Endothelial cell of umbilical vein (primary cell): Measurements from ENCODE around the gene SH3PXD2A. TPM values are rescaled to one million over a fixed set of nuclear protein-coding genes. Genes with fewer than 3 reads are reported as not detected.

Source experiments
- BruUV-seq: library from RNA; stranded (reverse); fragments of 400-500 nt; replicated peaks from 2 replicates; lab custom pipeline; 2021; lab: Mats Ljungman, UMichigan
- CTCF ChIA-PET: fragments of 300-600, 350-600 bp; sonication (Branson Sonifier 250); formaldehyde crosslinking; loops from one replicate; lab custom pipeline; 2021; ENCODE audit warnings: antibody characterized with exemption, inconsistent platforms; lab: Charles Lee
- POLR2A ChIA-PET: fragments of 300-600, 350-600 bp; sonication (Branson Sonifier 250); formaldehyde crosslinking; loops from one replicate; lab custom pipeline; 2021; ENCODE audit warnings: antibody characterized with exemption, inconsistent platforms; lab: Charles Lee
- DNase-seq: peaks from one replicate; pipeline ENCODE4 v3.0.0-alpha.2; 2011; ENCODE audit warnings: low read depth, low spot score
- FAIRE-seq: peaks from 2 replicates; lab custom pipeline; 2011; peaks lifted over from hg19 to GRCh38; lab: Jason Lieb, UNC
- H2AFZ ChIP-seq: 2 replicates; pipeline ENCODE4 v1.6.0; 2012; ENCODE audit warnings: low read depth, low read length, control low read depth, inconsistent platforms
- H3K27ac ChIP-seq: 2 replicates; pipeline ENCODE4 v1.5.1; 2011; ENCODE audit warnings: low read depth, mild to moderate bottlenecking, control low read depth, low read length, moderate library complexity; ENCODE audit not compliant: insufficient read depth
- H3K27me3 ChIP-seq, 2 experiments: 2 replicates each; pipeline versions ENCODE4 v1.6.0 to v1.6.1; 2011; ENCODE audit warnings: low read length in 2 of 2, mixed read lengths in 1 of 2; ENCODE audit not compliant: control insufficient read depth in 2 of 2, insufficient read depth in 2 of 2
- H3K36me3 ChIP-seq, 2 experiments: 2 replicates in 1 of 2; 3 replicates in 1 of 2; pipeline ENCODE4 v1.5.1; 2011; ENCODE audit warnings: low read length in 2 of 2, mild to moderate bottlenecking in 1 of 2, moderate library complexity in 1 of 2; ENCODE audit not compliant: control insufficient read depth in 2 of 2, insufficient read depth in 2 of 2; ENCODE audit errors: extremely low read depth in 1 of 2
- H3K4me1 ChIP-seq: 3 replicates; pipeline ENCODE4 v1.5.1; 2011; ENCODE audit warnings: mild to moderate bottlenecking, low read length; ENCODE audit not compliant: control insufficient read depth, insufficient read depth; ENCODE audit errors: extremely low read depth
- H3K4me2 ChIP-seq: 2 replicates; pipeline ENCODE4 v1.6.1; 2011; ENCODE audit warnings: low read length, control low read depth, mixed read lengths; ENCODE audit not compliant: insufficient read depth
- H3K4me3 ChIP-seq, 3 experiments: fragments of 200-600 bp in 1 of 3; sonication (generic), shearing (Covaris generic) in 1 of 3; replicated peaks in 1 of 3; 2 replicates each; pipeline ENCODE4 v1.5.1; 2011 to 2016; ENCODE audit warnings: control low read depth in 3 of 3, low read length in 3 of 3, mild to moderate bottlenecking in 2 of 3, inconsistent platforms in 1 of 3, low read depth in 1 of 3, moderate library complexity in 1 of 3; ENCODE audit not compliant: insufficient read depth in 1 of 3
- H3K79me2 ChIP-seq: 2 replicates; pipeline ENCODE4 v1.6.0; 2012; ENCODE audit warnings: low read length, inconsistent platforms; ENCODE audit not compliant: control insufficient read depth, insufficient read depth
- H3K9ac ChIP-seq: replicated peaks from 2 replicates; pipeline ENCODE3; 2011; ENCODE audit warnings: low read length, control low read depth; ENCODE audit not compliant: insufficient read depth; ENCODE audit errors: extremely low read depth
- H3K9me1 ChIP-seq: replicated peaks from 3 replicates; pipeline ENCODE4 v1.6.0; 2011; ENCODE audit warnings: mild to moderate bottlenecking, low read length; ENCODE audit not compliant: control insufficient read depth, insufficient read depth; ENCODE audit errors: extremely low read depth
- H3K9me3 ChIP-seq: replicated peaks from 2 replicates; pipeline ENCODE4 v1.5.1; 2012; ENCODE audit warnings: low read length, inconsistent platforms; ENCODE audit not compliant: control insufficient read depth, insufficient read depth
- H4K20me1 ChIP-seq: replicated peaks from 2 replicates; pipeline ENCODE3; 2011; ENCODE audit warnings: mild to moderate bottlenecking, low read length; ENCODE audit not compliant: control insufficient read depth, insufficient read depth; ENCODE audit errors: extremely low read depth
- CTCF ChIP-seq, 2 donors: IDR thresholded peaks; 1 replicate in 1 of 2; 2 replicates in 1 of 2; pipeline ENCODE4 v1.5.1; 2011; ENCODE audit warnings: low read length in 2 of 2, mild to moderate bottlenecking in 2 of 2, moderate library complexity in 2 of 2, control low read depth in 1 of 2, inconsistent platforms in 1 of 2, low read depth in 1 of 2; ENCODE audit not compliant: insufficient read depth in 1 of 2; ENCODE audit errors: extremely low read depth in 1 of 2
- EZH2 ChIP-seq: IDR thresholded peaks from 2 replicates; pipeline ENCODE4 v1.6.1; 2012; ENCODE audit warnings: borderline replicate concordance, low read depth, mild to moderate bottlenecking, moderate library complexity, low read length, inconsistent platforms; ENCODE audit not compliant: severe bottlenecking
- FOS ChIP-seq: IDR thresholded peaks from 2 replicates; pipeline ENCODE4 v1.6.1; 2011; ENCODE audit warnings: mild to moderate bottlenecking, low read length, moderate library complexity, borderline replicate concordance; ENCODE audit not compliant: insufficient read depth
- GATA2 ChIP-seq: IDR thresholded peaks from 2 replicates; pipeline ENCODE4 v1.7.0; 2011; ENCODE audit warnings: low read depth, mild to moderate bottlenecking, moderate library complexity, mixed read lengths, low read length; ENCODE audit not compliant: insufficient read length, insufficient read depth
- JUN ChIP-seq: IDR thresholded peaks from 2 replicates; pipeline ENCODE4 v1.6.1; 2011; ENCODE audit warnings: borderline replicate concordance, low read depth; ENCODE audit not compliant: insufficient read length, insufficient read depth
- MAX ChIP-seq: IDR thresholded peaks from 2 replicates; pipeline ENCODE4 v1.6.1; 2011; ENCODE audit not compliant: insufficient read depth, insufficient read length
- MYC ChIP-seq: IDR thresholded peaks from one replicate; pipeline ENCODE4 v1.6.1; 2011; ENCODE audit warnings: mild to moderate bottlenecking, low read depth, low read length
- POLR2A ChIP-seq: IDR thresholded peaks from 2 replicates; pipeline ENCODE4 v1.6.1; 2012; ENCODE audit warnings: low read depth, mild to moderate bottlenecking, control low read depth, low read length
- POLR2AphosphoS5 ChIP-seq: IDR thresholded peaks from 2 replicates; pipeline ENCODE4 v1.6.1; 2012; ENCODE audit warnings: low read depth, mild to moderate bottlenecking, control low read depth, low read length, moderate library complexity; ENCODE audit not compliant: insufficient read depth
- dilution Hi-C: fragments of 300-500 bp; cut with MboI; formaldehyde crosslinking; loops from one replicate; pipeline ENCODE4 v1.15.0; 2019; ENCODE audit warnings: low sequenced_read_pairs; ENCODE audit not compliant: extremely low pct_ligation_motif_present
- intact Hi-C: fragments of 100-400 bp; cut with micrococcal nuclease; formaldehyde crosslinking; loops from one replicate; pipeline ENCODE4 v1.10.0; 2022
- polyA plus RNA-seq, 4 experiments: library from polyadenylated mRNA; depleted of rRNA in 3 of 4; stranded (reverse) in 3 of 4; unstranded in 1 of 4; fragments of >200 nt; gene quantifications; 2 replicates each; pipeline versions ENCODE4 v1.2.1 to v1.2.3, GENCODE V29; 2011 to 2012; ENCODE audit warnings: missing spikeins in 1 of 4
- total RNA-seq: library from RNA; stranded (reverse); gene quantifications from 2 replicates; pipeline ENCODE4 v1.2.3, GENCODE V29; 2021

Gene SH3PXD2A
- total and polyA plus RNA-seq, 2 donors (not counting 3 experiments of a cell fraction or from before 2014, with no cell fraction given): 1.4 to 5.1 TPM

GRCh38 chr10:103756277-103756869 lies 99.0 kb downstream of the SH3PXD2A start:
- no peak for TF ChIP-seq POLR2AphosphoS5
- TF ChIP-seq MYC: no peak
- no peak for TF ChIP-seq JUN
- no peak for TF ChIP-seq EZH2
- no peak for TF ChIP-seq GATA2
- no peak for TF ChIP-seq POLR2A
- TF ChIP-seq CTCF (IDR thresholded peaks at IDR 0.05; ENCODE audit: extremely low read depth in 1 of 2, insufficient read depth in 1 of 2, low read depth in 1 of 2, low read length in 2 of 2): no peak
- TF ChIP-seq MAX: no peak
- no peak for TF ChIP-seq FOS
- Histone ChIP-seq H3K27me3 (no peaks in the 10 kb centered on the region), H3K4me3 (no peak overlapping the region), H3K4me2 (no peak overlapping the region), H3K4me1 (peaks cover 38% of the 10 kb centered on the region), H3K9me3 (no peaks in the 10 kb centered on the region), H4K20me1 (no peaks in the 10 kb centered on the region), H3K79me2 (no peaks in the 10 kb centered on the region), H3K27ac (no peak overlapping the region), H3K9me1 (no peaks in the 10 kb centered on the region), H2AFZ (no peak overlapping the region), H3K36me3 (no peaks in the 10 kb centered on the region), H3K9ac (no peak overlapping the region)
- DNase-seq (no peak), FAIRE-seq (no peak)
- POLR2A ChIA-PET: no interaction called here
- dilution Hi-C loops (no loop called here), intact Hi-C loops (loop anchor here (5.0 kb wide), 1 partner anchor 366 kb away; the partner anchor contains the start of gene SFR1)
- BruUV-seq: no TSS peak
- CTCF ChIA-PET: interaction anchor here (1.3 to 4.4 kb wide), 4 partner anchors 8 to 132 kb away, joined by 3 to 28 read pairs (median 6); partner anchors contain the start of gene SH3PXD2A
